Caco-2 (cell line): ENCODE measurements around the gene MOGAT1. TPM values are rescaled to one million over a fixed set of nuclear protein-coding genes. Genes with fewer than 3 reads are reported as not detected.
A peak's percentile ranks its signal among the peaks of the same experiment; 100 is the strongest.
"Not testable (repeated sequence)": the region's sequence is repeated elsewhere in the genome, so short reads cannot be mapped to it uniquely, and the experiment has no call there.

ENCODE experiments used
- BruUV-seq: library from RNA; stranded (reverse); fragments of 400-500 nt; replicated peaks from 2 replicates; lab custom pipeline; 2021; lab: Mats Ljungman, UMichigan
- CTCF ChIA-PET: fragments of 300-600 bp; sonication (Branson Sonifier 250); formaldehyde crosslinking; loops from one replicate; lab custom pipeline; 2022; ENCODE audit warnings: antibody characterized with exemption; lab: Charles Lee
- POLR2A ChIA-PET: fragments of 300-600 bp; sonication (Branson Sonifier 250); formaldehyde crosslinking; loops from one replicate; lab custom pipeline; 2022; ENCODE audit warnings: antibody characterized with exemption; lab: Charles Lee
- DNase-seq, 2 experiments: peaks; one replicate each; pipeline versions ENCODE4 v3.0.0 to v3.0.0-alpha.2; 2020 to 2022
- H3K27me3 ChIP-seq: replicated peaks from 2 replicates; pipeline ENCODE4 v1.6.0; 2011; ENCODE audit warnings: low read length; ENCODE audit not compliant: control insufficient read depth, insufficient read depth
- H3K36me3 ChIP-seq: 2 replicates; pipeline ENCODE4 v1.5.1; 2011; ENCODE audit warnings: low read length; ENCODE audit not compliant: control insufficient read depth, insufficient read depth
- H3K4me1 ChIP-seq: fragments of 250-450 bp; sonication (Bioruptor Pico); 2 replicates; pipeline ENCODE4 v1.5.1; 2020; ENCODE audit warnings: mild to moderate bottlenecking
- H3K4me3 ChIP-seq: 2 replicates; pipeline ENCODE4 v1.5.1; 2011; ENCODE audit warnings: low read depth, mild to moderate bottlenecking, control low read depth, low read length
- H3K9me3 ChIP-seq: fragments of 250-450 bp; sonication (Bioruptor Pico); 2 replicates; pipeline ENCODE4 v1.5.1; 2020; ENCODE audit warnings: mild to moderate bottlenecking, moderate library complexity
- H3K27ac Mint-ChIP-seq: one replicate; pipeline ENCODE4 v1.8.0; 2022; ENCODE audit warnings: mixed read lengths; ENCODE audit not compliant: unreplicated experiment
- H3K27me3 Mint-ChIP-seq: one replicate; pipeline ENCODE4 v1.8.0; 2022; ENCODE audit warnings: mixed read lengths; ENCODE audit not compliant: insufficient read depth, unreplicated experiment
- H3K36me3 Mint-ChIP-seq: one replicate; pipeline ENCODE4 v1.8.0; 2022; ENCODE audit warnings: mild to moderate bottlenecking, mixed read lengths; ENCODE audit not compliant: insufficient read depth, unreplicated experiment
- H3K4me1 Mint-ChIP-seq: one replicate; pipeline ENCODE4 v1.8.0; 2022; ENCODE audit warnings: low read depth, mixed read lengths; ENCODE audit not compliant: unreplicated experiment
- H3K4me3 Mint-ChIP-seq: one replicate; pipeline ENCODE4 v1.8.0; 2022; ENCODE audit warnings: mild to moderate bottlenecking, moderate library complexity, mixed read lengths; ENCODE audit not compliant: unreplicated experiment
- H3K9me3 Mint-ChIP-seq: one replicate; pipeline ENCODE4 v1.8.0; 2022; ENCODE audit warnings: mixed read lengths; ENCODE audit not compliant: unreplicated experiment
- intact Hi-C: fragments of 100-400 bp; cut with micrococcal nuclease; formaldehyde crosslinking; loops from one replicate; pipeline ENCODE4 v1.10.0; 2022; ENCODE audit not compliant: unreplicated experiment
- total RNA-seq: library from RNA; stranded (reverse); gene quantifications from 2 replicates; pipeline ENCODE4 v1.2.3, GENCODE V29; 2022
- TF ChIP-seq, protein P1 (sequence below), 2 experiments: fragments of 200-600 bp in 1 of 2; IDR thresholded peaks; 1 replicate in 1 of 2; 2 replicates in 1 of 2; pipeline versions ENCODE4 v1.5.1 to v1.8.0; 2011 to 2022; ENCODE audit warnings: antibody characterized with exemption in 1 of 2, control low read depth in 1 of 2, inconsistent platforms in 1 of 2, low read depth in 1 of 2, low read length in 1 of 2, mild to moderate bottlenecking in 1 of 2, moderate library complexity in 1 of 2; ENCODE audit not compliant: insufficient read depth in 1 of 2, severe bottlenecking in 1 of 2, unreplicated experiment in 1 of 2

MOGAT1 gene
- total RNA-seq, 1 experiment from 2014 or later, result not detected

DNA sequence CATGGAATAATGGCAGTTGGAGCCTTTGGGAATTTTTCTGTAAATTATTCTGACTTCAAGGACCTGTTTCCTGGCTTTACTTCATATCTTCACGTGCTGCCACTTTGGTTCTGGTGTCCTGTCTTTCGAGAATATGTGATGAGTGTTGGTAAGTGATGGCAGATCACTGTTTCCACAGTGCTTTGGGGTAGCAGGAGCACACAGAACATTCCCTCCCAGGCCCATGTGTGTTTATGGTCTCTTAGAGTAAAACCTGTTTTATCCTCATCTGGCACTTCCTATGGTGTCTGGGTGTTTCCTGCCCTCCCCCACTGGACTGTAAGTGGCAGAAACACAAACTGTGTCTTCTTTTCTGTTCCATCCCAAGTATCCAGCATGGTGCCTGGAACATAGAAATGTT lies 17.9 kb downstream of the MOGAT1 start:
- no TSS peak for BruUV-seq

DNA sequence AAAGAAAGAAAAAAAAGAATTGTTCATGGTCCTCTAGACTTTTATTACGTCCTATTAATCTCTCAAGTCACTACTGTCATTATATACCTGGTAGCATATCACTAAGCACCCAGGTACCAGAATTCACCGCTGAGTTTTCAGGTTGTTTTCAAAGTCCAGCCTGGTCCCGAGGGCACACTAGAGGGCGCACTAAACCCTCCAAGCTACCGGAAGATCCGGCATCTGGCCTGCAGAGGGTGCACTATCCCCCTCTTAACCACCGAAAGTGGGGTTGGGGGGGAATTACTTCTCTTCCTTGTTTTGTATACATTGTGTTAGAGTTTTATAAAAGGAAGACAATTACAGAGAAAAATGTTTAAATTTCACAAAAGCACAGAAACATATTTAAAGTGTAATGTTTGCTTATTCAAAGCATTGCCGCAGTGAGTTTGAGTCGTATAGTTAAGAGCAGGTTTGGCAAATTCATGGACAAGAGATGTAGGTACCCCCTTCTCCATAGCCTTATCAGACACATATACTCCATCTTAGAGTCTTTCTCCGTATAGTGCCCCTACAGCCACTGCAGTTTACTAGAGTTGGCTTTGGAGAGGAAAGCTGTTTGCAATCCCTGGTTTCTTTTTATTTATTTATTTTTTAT lies 19.2 kb downstream of the MOGAT1 start:
- Histone ChIP-seq H3K36me3 (no peaks in the 10 kb centered on the region), H3K9me3 (no peaks in the 10 kb centered on the region), H3K4me1 (no peaks in the 10 kb centered on the region), H3K4me3 (no peak overlapping the region), H3K27me3 (no peaks in the 10 kb centered on the region)
- CTCF ChIA-PET, result interaction anchor here (0.6 to 2.4 kb wide), 21 partner anchors 9 to 373 kb away, joined by 3 to 27 read pairs (median 5); partner anchors contain the start of gene MOGAT1
- POLR2A ChIA-PET, result no interaction called here
- Mint-ChIP-seq H3K4me1 (no peaks in the 10 kb centered on the region), H3K27ac (no peak overlapping the region), H3K36me3 (no peaks in the 10 kb centered on the region), H3K27me3 (no peaks in the 10 kb centered on the region), H3K9me3 (no peaks in the 10 kb centered on the region), H3K4me3 (no peak overlapping the region)
- BruUV-seq, result no TSS peak
- intact Hi-C loops, result loop anchor here (1.0 to 5.0 kb wide), 9 partner anchors 19 to 527 kb away; partner anchors contain the start of genes ACSL3 and FARSB
- DNase-seq, result peak; percentile 82 to 89
- TF ChIP-seq, protein P1, sequence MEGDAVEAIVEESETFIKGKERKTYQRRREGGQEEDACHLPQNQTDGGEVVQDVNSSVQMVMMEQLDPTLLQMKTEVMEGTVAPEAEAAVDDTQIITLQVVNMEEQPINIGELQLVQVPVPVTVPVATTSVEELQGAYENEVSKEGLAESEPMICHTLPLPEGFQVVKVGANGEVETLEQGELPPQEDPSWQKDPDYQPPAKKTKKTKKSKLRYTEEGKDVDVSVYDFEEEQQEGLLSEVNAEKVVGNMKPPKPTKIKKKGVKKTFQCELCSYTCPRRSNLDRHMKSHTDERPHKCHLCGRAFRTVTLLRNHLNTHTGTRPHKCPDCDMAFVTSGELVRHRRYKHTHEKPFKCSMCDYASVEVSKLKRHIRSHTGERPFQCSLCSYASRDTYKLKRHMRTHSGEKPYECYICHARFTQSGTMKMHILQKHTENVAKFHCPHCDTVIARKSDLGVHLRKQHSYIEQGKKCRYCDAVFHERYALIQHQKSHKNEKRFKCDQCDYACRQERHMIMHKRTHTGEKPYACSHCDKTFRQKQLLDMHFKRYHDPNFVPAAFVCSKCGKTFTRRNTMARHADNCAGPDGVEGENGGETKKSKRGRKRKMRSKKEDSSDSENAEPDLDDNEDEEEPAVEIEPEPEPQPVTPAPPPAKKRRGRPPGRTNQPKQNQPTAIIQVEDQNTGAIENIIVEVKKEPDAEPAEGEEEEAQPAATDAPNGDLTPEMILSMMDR (IDR thresholded peaks at IDR 0.05; ENCODE audit: insufficient read depth in 1 of 2, low read depth in 1 of 2, low read length in 1 of 2, severe bottlenecking in 1 of 2, unreplicated experiment in 1 of 2), result peak; percentile 100

More for the DNA sequence above, 17.9 kb downstream of the MOGAT1 start:
- no peaks in the 10 kb centered on the region for H3K4me1 Mint-ChIP-seq
- CTCF ChIA-PET, result interaction anchor here (1.0 to 2.0 kb wide), 3 partner anchors 19 to 250 kb away, joined by 3 to 20 read pairs (median 8); partner anchors contain the start of gene MOGAT1
- H3K27me3 ChIP-seq, result no peaks in the 10 kb centered on the region
- POLR2A ChIA-PET, result no interaction called here
- no peaks in the 10 kb centered on the region for H3K9me3 Mint-ChIP-seq
- no peaks in the 10 kb centered on the region for H3K27me3 Mint-ChIP-seq
- no peaks in the 10 kb centered on the region for H3K36me3 ChIP-seq
- H3K4me1 ChIP-seq, result no peaks in the 10 kb centered on the region
- TF ChIP-seq, protein P1 (IDR thresholded peaks at IDR 0.05; ENCODE audit: insufficient read depth in 1 of 2, low read depth in 1 of 2, low read length in 1 of 2, severe bottlenecking in 1 of 2, unreplicated experiment in 1 of 2), result no peak
- no peak overlapping the region for H3K27ac Mint-ChIP-seq
- H3K9me3 ChIP-seq, result no peaks in the 10 kb centered on the region
- H3K4me3 ChIP-seq, result no peak overlapping the region
- H3K36me3 Mint-ChIP-seq, result no peaks in the 10 kb centered on the region
- H3K4me3 Mint-ChIP-seq, result no peak overlapping the region
- DNase-seq, result no peak
- intact Hi-C loops, result no loop called here

DNA sequence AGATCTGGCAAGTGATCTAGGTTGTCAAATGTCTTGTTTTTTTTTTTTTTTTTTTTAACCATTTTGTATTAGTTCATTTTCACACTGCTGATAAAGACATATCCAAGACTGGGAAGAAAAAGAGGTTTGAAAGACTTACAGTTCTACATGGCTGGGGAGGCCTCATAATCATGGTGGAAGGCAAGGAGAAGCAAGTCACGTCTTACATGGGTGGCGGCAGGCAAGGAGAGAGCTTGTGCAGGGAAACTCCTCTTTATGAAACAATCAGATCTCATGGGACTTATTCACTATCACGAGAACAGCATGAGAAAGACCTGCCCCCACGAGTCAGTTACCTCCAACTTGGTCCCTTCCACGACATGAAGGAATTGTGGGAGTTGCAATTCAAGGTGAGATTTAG lies 22.0 kb downstream of the MOGAT1 start:
- H3K27me3 ChIP-seq, H3K36me3 ChIP-seq, H3K27me3 Mint-ChIP-seq, POLR2A ChIA-PET, H3K4me1 ChIP-seq, H3K9me3 ChIP-seq, H3K4me3 Mint-ChIP-seq, BruUV-seq, H3K27ac Mint-ChIP-seq, H3K9me3 Mint-ChIP-seq, H3K4me1 Mint-ChIP-seq, H3K4me3 ChIP-seq, H3K36me3 Mint-ChIP-seq, DNase-seq: not testable (repeated sequence)
- CTCF ChIA-PET, result interaction anchor here (0.8 to 1.9 kb wide), 3 partner anchors 168 to 246 kb away, joined by 3 to 9 read pairs (median 5); no protein-coding TSS in a partner anchor
- intact Hi-C loops, result loop anchor here (5.0 kb wide), 3 partner anchors 104 to 524 kb away; partner anchors contain the start of gene ACSL3
